ENCODE results near the gene ATP11B. TPM values are rescaled to one million over a fixed set of nuclear protein-coding genes. Genes with fewer than 3 reads are reported as not detected.
A peak's percentile ranks its signal among the peaks of the same experiment; 100 is the strongest.
"Not testable (repeated sequence)": the region's sequence is repeated elsewhere in the genome, so short reads cannot be mapped to it uniquely, and the experiment has no call there.

ATP11B gene
- total RNA-seq, 1 experiment from 2014 or later, result 31.7 TPM

- peaks cover 46% of the 10 kb centered on the region for H3K36me3 ChIP-seq
- H3K4me3 ChIP-seq, DNase-seq, H3K9me3 ChIP-seq, H3K27me3 ChIP-seq: not testable (repeated sequence)
Observed at GRCh38 chr3:182870917-182871316, 77.6 kb downstream of the ATP11B start.

GRCh38 chr3:182879031-182879611, 85.8 kb downstream of the ATP11B start:
- DNase-seq, result no peak
- H3K9me3 ChIP-seq, result no peaks in the 10 kb centered on the region
- H3K27me3 ChIP-seq, result no peaks in the 10 kb centered on the region
- no peak overlapping the region for H3K4me3 ChIP-seq
- peaks cover 23% of the 10 kb centered on the region for H3K36me3 ChIP-seq

- H3K36me3 ChIP-seq, result peaks cover 19% of the 10 kb centered on the region
- H3K4me3 ChIP-seq, result no peak overlapping the region
- no peak for DNase-seq
- H3K9me3 ChIP-seq, result no peaks in the 10 kb centered on the region
- no peaks in the 10 kb centered on the region for H3K27me3 ChIP-seq
Observed at GRCh38 chr3:182886497-182886896, 93.2 kb downstream of the ATP11B start.

GRCh38 chr3:182889948-182890629, 96.8 kb downstream of the ATP11B start:
- DNase-seq, result no peak
- Histone ChIP-seq H3K9me3 (no peaks in the 10 kb centered on the region), H3K4me3 (no peak overlapping the region), H3K27me3 (no peaks in the 10 kb centered on the region), H3K36me3 (peaks cover 19% of the 10 kb centered on the region)

- Histone ChIP-seq H3K9me3 (no peaks in the 10 kb centered on the region), H3K36me3 (peaks cover 19% of the 10 kb centered on the region), H3K27me3 (no peaks in the 10 kb centered on the region), H3K4me3 (no peak overlapping the region)
- DNase-seq, result no peak
Observed at GRCh38 chr3:182891364-182891763, 98.1 kb downstream of the ATP11B start.

DNA sequence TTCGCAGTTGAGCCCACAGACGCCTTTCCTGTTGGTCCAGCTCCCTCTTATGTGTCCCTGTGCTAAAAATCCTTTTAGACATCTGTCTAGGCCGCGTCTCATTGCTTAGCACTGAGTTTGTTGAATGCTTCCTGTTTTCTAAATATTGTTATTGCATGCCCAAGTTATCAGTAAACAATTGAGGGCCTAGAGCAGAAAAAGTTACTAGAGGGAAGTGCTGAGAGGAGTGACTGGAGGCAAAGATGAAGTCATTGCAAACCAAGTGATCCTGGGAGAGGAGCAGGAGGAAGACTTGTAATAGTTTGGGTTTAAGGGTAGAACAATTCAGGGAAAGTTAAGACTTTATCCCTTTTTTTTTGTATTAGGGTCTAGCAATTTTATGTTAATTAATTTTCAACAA, 98.9 kb downstream of the ATP11B start:
- no peaks in the 10 kb centered on the region for H3K27me3 ChIP-seq
- no peaks in the 10 kb centered on the region for H3K9me3 ChIP-seq
- no peak for DNase-seq
- no peak overlapping the region for H3K4me3 ChIP-seq
- H3K36me3 ChIP-seq, result peaks cover 14% of the 10 kb centered on the region

- Histone ChIP-seq H3K27me3 (no peaks in the 10 kb centered on the region), H3K36me3 (peaks cover 18% of the 10 kb centered on the region), H3K4me3 (no peak overlapping the region), H3K9me3 (no peaks in the 10 kb centered on the region)
- no peak for DNase-seq
Observed at GRCh38 chr3:182895513-182896112, 102.3 kb downstream of the ATP11B start.

DNA sequence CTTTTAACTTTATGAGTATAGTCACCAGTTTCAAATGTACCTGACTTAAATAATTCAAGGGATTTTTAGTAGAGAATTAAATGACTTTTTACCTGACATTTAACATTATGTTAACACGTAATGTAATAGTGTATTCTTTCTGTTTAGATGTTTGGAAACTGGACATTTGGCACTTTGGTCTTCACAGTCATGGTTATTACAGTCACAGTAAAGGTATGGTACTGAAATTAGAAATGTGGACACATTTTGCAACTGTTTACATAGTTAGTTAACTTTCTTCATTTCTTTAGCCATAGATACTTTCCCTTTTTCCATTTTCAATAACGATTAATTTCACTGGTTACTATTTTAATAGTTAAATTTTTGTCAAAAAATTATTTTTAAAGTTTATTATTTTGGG, 103.2 kb downstream of the ATP11B start:
- Histone ChIP-seq H3K36me3 (peaks cover 14% of the 10 kb centered on the region; the same call in 1 of the 2 replicates), H3K27me3 (no peaks in the 10 kb centered on the region), H3K4me3 (no peak overlapping the region), H3K9me3 (no peaks in the 10 kb centered on the region)
- no peak for DNase-seq

DNA sequence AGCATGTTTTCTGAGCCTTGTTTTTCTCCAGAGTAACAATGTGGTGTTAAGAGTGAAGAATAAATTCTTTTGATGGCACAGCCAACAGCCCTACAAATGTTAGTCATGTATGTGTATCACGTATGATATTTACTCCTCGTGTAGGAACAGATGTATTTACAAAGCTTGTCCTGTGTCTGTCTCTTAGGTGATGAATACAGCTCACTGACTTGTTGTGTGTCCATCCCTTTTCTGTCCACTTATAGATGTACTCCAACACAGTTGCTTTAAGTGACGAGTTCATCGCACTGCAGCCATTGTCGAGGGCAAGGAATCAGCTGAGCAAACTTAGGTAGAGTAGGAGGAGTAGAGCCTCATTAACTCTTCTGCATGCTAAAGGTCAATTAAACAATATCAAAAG, 108.9 kb downstream of the ATP11B start:
- Histone ChIP-seq H3K27me3 (no peaks in the 10 kb centered on the region), H3K36me3 (peaks cover 17% of the 10 kb centered on the region), H3K4me3 (no peak overlapping the region), H3K9me3 (no peaks in the 10 kb centered on the region)
- no peak for DNase-seq

- H3K9me3 ChIP-seq, result no peaks in the 10 kb centered on the region
- peaks cover 9% of the 10 kb centered on the region for H3K36me3 ChIP-seq
- no peak overlapping the region for H3K4me3 ChIP-seq
- H3K27me3 ChIP-seq, result no peaks in the 10 kb centered on the region
- DNase-seq, result no peak
Observed at GRCh38 chr3:182904164-182904563, 110.9 kb downstream of the ATP11B start.

DNA sequence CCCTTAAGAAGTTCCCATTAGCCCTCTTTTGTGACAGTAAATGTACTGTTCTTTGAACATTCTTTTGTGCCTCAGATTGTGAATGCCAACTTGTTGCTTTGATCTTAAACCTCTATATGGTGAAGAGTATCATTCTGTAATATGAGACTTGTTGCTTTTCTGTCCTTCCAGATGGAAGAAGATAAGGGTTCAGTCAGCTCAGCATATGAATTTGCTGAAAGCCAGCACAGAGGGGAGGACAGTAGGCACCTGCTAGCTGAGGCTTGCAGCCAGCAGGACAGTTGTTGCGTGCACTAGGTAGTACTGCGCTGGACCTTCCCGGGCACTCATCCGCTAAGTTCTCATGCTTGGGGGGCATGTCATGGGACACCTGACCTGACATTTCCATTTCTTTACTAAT, 112.3 kb downstream of the ATP11B start:
- peaks cover 6% of the 10 kb centered on the region for H3K36me3 ChIP-seq
- no peaks in the 10 kb centered on the region for H3K27me3 ChIP-seq
- H3K4me3 ChIP-seq, result no peak overlapping the region
- no peak for DNase-seq
- no peaks in the 10 kb centered on the region for H3K9me3 ChIP-seq

GRCh38 chr3:182906036-182906435, 112.7 kb downstream of the ATP11B start:
- no peaks in the 10 kb centered on the region for H3K27me3 ChIP-seq
- H3K4me3 ChIP-seq, result no peak overlapping the region
- peaks cover 6% of the 10 kb centered on the region for H3K36me3 ChIP-seq
- no peak for DNase-seq
- H3K9me3 ChIP-seq, result no peaks in the 10 kb centered on the region

DNA sequence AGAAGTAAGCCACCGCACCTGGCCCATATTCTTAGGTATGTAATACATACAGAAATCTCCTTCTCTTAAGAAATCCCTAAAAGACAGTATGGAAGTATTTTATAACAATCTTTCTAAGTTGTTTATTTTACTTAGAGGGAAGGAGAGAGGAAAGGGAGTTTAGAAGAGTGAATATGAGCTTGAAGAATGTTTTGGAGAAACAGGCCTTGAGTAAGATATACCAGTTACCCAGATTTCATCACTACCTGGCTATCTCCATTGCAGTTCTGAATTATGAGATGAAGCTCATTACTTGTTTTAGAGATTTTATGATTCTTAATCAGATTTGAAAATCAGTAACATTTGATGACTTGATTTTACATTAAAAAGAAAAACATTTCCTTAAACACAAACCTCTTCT, 115.2 kb downstream of the ATP11B start:
- peaks cover 6% of the 10 kb centered on the region for H3K36me3 ChIP-seq
- DNase-seq, result no peak
- H3K9me3 ChIP-seq, result no peaks in the 10 kb centered on the region
- no peaks in the 10 kb centered on the region for H3K27me3 ChIP-seq
- no peak overlapping the region for H3K4me3 ChIP-seq

DNA sequence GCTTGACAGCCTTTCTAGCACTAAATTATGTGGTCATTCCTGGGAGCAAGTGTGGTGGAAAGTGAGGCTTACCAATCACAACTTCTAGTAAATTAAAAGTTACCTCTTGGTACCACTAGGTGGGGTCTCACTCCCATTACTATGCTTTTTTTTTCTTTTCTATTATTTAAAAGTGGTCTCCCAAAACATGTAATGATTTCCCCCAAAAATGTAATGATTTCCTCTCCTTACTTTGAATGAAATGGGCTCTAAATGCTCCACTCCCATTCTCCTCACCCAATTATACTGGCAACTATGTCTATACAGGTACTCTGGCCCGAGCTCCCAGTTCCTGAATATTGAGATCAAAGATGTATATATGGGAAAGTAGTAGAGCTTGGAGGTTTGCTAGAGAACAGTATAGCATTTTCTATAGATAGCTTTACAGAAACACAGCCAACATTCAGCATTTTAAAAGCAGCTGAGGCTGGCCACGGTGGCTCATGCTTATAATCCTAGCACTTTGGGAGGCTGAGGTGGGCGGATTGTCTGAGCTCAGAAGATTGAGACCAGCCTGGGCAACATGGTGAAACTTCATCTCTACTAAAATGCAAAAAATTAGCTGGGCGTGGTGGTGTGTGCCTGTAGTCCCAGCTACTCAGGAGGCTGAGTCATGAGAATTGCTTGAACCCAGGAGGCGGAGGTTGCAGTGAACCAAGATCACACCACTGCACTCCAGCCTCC, 116.2 kb downstream of the ATP11B start:
- peaks cover 11% of the 10 kb centered on the region for H3K36me3 ChIP-seq
- peak; percentile 5 for DNase-seq
- no peak overlapping the region for H3K4me3 ChIP-seq
- H3K9me3 ChIP-seq, result no peaks in the 10 kb centered on the region
- no peaks in the 10 kb centered on the region for H3K27me3 ChIP-seq

- Histone ChIP-seq H3K36me3 (peaks cover 8% of the 10 kb centered on the region; the same call in 1 of the 2 replicates), H3K4me3 (no peak overlapping the region), H3K9me3 (no peaks in the 10 kb centered on the region), H3K27me3 (no peaks in the 10 kb centered on the region)
- no peak for DNase-seq
Observed at GRCh38 chr3:182910936-182911781, 117.9 kb downstream of the ATP11B start.

DNA sequence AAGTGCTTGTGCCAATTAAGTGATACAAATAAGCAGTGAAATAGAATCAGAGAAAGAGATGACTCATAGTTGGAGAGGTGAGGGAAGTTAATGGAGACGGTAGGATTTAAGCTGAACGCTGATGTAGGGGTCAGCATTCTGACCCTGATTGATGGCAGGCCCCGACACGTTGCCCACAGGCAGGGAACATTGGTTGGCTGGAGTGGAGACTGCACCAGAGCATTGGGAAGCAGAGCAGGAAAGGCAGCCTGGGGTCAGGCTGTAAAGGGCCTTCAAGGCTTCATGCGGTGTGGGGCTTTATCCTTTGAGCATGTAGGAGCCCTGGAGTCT, 118.4 kb downstream of the ATP11B start:
- H3K27me3 ChIP-seq, result no peaks in the 10 kb centered on the region
- no peak for DNase-seq
- H3K9me3 ChIP-seq, result no peaks in the 10 kb centered on the region
- H3K4me3 ChIP-seq, result no peak overlapping the region
- H3K36me3 ChIP-seq, result peaks cover 8% of the 10 kb centered on the region; the same call in 1 of the 2 replicates

DNA sequence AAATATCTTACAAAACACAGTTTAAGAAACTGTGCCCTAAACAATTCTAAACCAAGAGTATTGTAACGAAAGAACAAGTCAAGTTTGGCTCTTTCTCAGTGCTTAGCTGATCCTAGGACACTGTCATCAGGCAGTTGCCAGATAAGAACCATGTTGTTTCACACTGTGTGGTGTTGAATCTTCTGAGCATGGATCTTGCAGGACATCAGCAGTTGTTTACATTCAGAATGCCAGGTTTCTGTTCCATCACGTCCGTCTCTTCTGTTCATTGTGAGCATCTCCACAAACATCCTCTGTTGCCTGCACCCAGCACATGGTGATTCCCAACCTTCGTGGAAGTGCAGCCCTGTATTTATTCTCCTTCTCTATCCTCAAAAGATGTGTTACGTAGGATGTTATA, 119.2 kb downstream of the ATP11B start:
- Histone ChIP-seq H3K9me3 (no peaks in the 10 kb centered on the region), H3K27me3 (no peaks in the 10 kb centered on the region), H3K36me3 (peaks cover 8% of the 10 kb centered on the region; the same call in 1 of the 2 replicates), H3K4me3 (no peak overlapping the region)
- no peak for DNase-seq

Measured in MG63 (cell line).